HFFc6 (cell line): Measurements from ENCODE around the gene LIN9. TPM values are rescaled to one million over a fixed set of nuclear protein-coding genes. Genes with fewer than 3 reads are reported as not detected.

ENCODE experiments used
- DNase-seq: peaks from one replicate; pipeline ENCODE4 v3.0.0-alpha.2; 2018
- H3K27ac Mint-ChIP-seq: 2 replicates; pipeline ENCODE4 v1.8.0; 2020; ENCODE audit warnings: mild to moderate bottlenecking, mixed read lengths
- H3K27me3 Mint-ChIP-seq: 2 replicates; pipeline ENCODE4 v1.8.0; 2021; ENCODE audit warnings: mild to moderate bottlenecking, moderate library complexity, mixed read lengths; ENCODE audit not compliant: insufficient read depth
- H3K36me3 Mint-ChIP-seq: 2 replicates; pipeline ENCODE4 v1.8.0; 2021; ENCODE audit warnings: low read depth, mixed read lengths
- H3K4me1 Mint-ChIP-seq: 2 replicates; pipeline ENCODE4 v1.8.0; 2020; ENCODE audit warnings: low read depth, mixed read lengths
- H3K4me3 Mint-ChIP-seq: 2 replicates; pipeline ENCODE4 v1.8.0; 2020; ENCODE audit warnings: mild to moderate bottlenecking, moderate library complexity, mixed read lengths
- H3K9me3 Mint-ChIP-seq: 2 replicates; pipeline ENCODE4 v1.8.0; 2020; ENCODE audit warnings: mild to moderate bottlenecking, mixed read lengths
- CTCF ChIP-seq: fragments of 200-600 bp; sonication (generic); IDR thresholded peaks from 2 replicates; pipeline ENCODE4 v1.5.0; 2021; ENCODE audit warnings: antibody characterized with exemption, mild to moderate bottlenecking
- total RNA-seq, 6 experiments: library from RNA; stranded (reverse); fragmentation: NEBNext Ultra II Directional; extraction: Animal tissue kit (Norgen Biotek cat#: 25700); gene quantifications; 2 replicates in 1 of 6; 3 replicates in 5 of 6; pipeline ENCODE4 v1.2.3, GENCODE V29; 2021

The LIN9 gene
- total RNA-seq, 6 experiments from 2014 or later, result 3.6 to 5.2 (median 4.5) TPM

GRCh38 chr1:226302731-226303130 is 6.2 kb downstream of the LIN9 start:
- Mint-ChIP-seq H3K36me3 (no peaks in the 10 kb centered on the region), H3K4me3 (no peak overlapping the region), H3K27me3 (peaks cover 2% of the 10 kb centered on the region; the same call in 1 of the 2 replicates)

GRCh38 chr1:226296911-226297310 is 12.1 kb downstream of the LIN9 start:
- DNase-seq, result no peak
- H3K27ac Mint-ChIP-seq, result no peak overlapping the region
- peaks cover 2% of the 10 kb centered on the region; the same call in 1 of the 2 replicates for H3K27me3 Mint-ChIP-seq
- H3K36me3 Mint-ChIP-seq, result peaks cover 4% of the 10 kb centered on the region
- no peaks in the 10 kb centered on the region for H3K4me1 Mint-ChIP-seq
- no peak overlapping the region for H3K4me3 Mint-ChIP-seq
- TF ChIP-seq CTCF, result no peak
- no peaks in the 10 kb centered on the region for H3K9me3 Mint-ChIP-seq

More at GRCh38 chr1:226302731-226303130, 6.2 kb downstream of the LIN9 start:
- Mint-ChIP-seq H3K4me1 (0 out of 2 replicates have a peak, but pooled peaks cover 10% of the 10 kb centered on the region), H3K9me3 (no peaks in the 10 kb centered on the region), H3K27ac (no peak overlapping the region)
- TF ChIP-seq CTCF, result no peak
- no peak for DNase-seq

GRCh38 chr1:226293553-226293920 is 15.4 kb downstream of the LIN9 start:
- no peaks in the 10 kb centered on the region for H3K4me1 Mint-ChIP-seq
- TF ChIP-seq CTCF, result no peak
- peaks cover 4% of the 10 kb centered on the region for H3K36me3 Mint-ChIP-seq
- DNase-seq, result no peak
- no peak overlapping the region for H3K4me3 Mint-ChIP-seq
- H3K9me3 Mint-ChIP-seq, result no peaks in the 10 kb centered on the region
- no peak overlapping the region for H3K27ac Mint-ChIP-seq
- H3K27me3 Mint-ChIP-seq, result no peaks in the 10 kb centered on the region

GRCh38 chr1:226292874-226293552 is 16.0 kb downstream of the LIN9 start:
- Mint-ChIP-seq H3K36me3 (peaks cover 4% of the 10 kb centered on the region), H3K9me3 (no peaks in the 10 kb centered on the region), H3K27ac (no peak overlapping the region), H3K4me1 (no peaks in the 10 kb centered on the region), H3K27me3 (no peaks in the 10 kb centered on the region), H3K4me3 (no peak overlapping the region)
- no peak for TF ChIP-seq CTCF
- no peak for DNase-seq

DNA sequence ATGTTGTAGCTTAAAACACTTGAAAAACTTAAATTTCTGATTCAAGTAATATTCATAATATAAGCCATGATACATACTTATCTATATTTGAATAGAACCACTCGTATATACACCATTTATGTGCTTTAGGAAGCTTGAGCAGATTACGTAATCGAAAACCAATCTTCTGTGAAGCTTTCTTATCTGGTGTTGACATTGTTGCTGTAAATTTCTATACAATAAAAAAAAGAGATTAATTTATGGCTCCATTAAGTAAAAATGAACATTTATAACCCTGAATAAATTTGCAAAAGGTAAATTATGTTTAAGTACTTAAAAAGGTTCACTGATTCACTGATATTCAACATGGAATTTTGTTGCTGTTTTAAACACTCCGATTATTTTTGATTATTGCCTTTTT is 21.4 kb downstream of the LIN9 start:
- H3K9me3 Mint-ChIP-seq, result no peaks in the 10 kb centered on the region
- H3K27me3 Mint-ChIP-seq, result no peaks in the 10 kb centered on the region; the same call in 1 of the 2 replicates
- H3K27ac Mint-ChIP-seq, result no peak overlapping the region
- H3K4me1 Mint-ChIP-seq, result no peaks in the 10 kb centered on the region
- DNase-seq, result no peak
- H3K4me3 Mint-ChIP-seq, result no peak overlapping the region
- H3K36me3 Mint-ChIP-seq, result no peaks in the 10 kb centered on the region
- TF ChIP-seq CTCF, result no peak
